NT2/D1 (cell line): ENCODE results near the gene NOC2L.

Experiments used
- DNase-seq: peaks from one replicate; pipeline ENCODE4 v3.0.0-alpha.2; 2011; ENCODE audit warnings: low read depth, low spot score
- H3K27me3 ChIP-seq: 2 replicates; pipeline ENCODE4 v1.6.0; 2011; ENCODE audit warnings: mild to moderate bottlenecking; ENCODE audit not compliant: insufficient read length, insufficient read depth
- H3K36me3 ChIP-seq: 2 replicates; pipeline ENCODE4 v1.6.1; 2011; ENCODE audit warnings: mild to moderate bottlenecking, low read length, mixed read lengths; ENCODE audit not compliant: insufficient read depth, insufficient read length
- H3K4me1 ChIP-seq: 2 replicates; pipeline ENCODE4 v1.5.1; 2011; ENCODE audit not compliant: insufficient read depth, insufficient read length
- H3K4me3 ChIP-seq: 2 replicates; pipeline ENCODE4 v1.5.1; 2011; ENCODE audit warnings: low read depth; ENCODE audit not compliant: insufficient read length
- H3K9ac ChIP-seq: 2 replicates; pipeline ENCODE4 v1.6.0; 2011; ENCODE audit warnings: low read depth; ENCODE audit not compliant: insufficient read length
- H3K9me3 ChIP-seq: 2 replicates; pipeline ENCODE4 v1.5.1; 2011; ENCODE audit warnings: mild to moderate bottlenecking, low read length; ENCODE audit not compliant: insufficient read depth
- SUZ12 ChIP-seq: IDR thresholded peaks from 2 replicates; pipeline ENCODE4 v1.6.1; 2011; ENCODE audit not compliant: insufficient read length, insufficient read depth; ENCODE audit errors: extremely low read depth
- YY1 ChIP-seq: IDR thresholded peaks from 2 replicates; pipeline ENCODE4 v1.6.1; 2011; ENCODE audit not compliant: insufficient read length, insufficient read depth
- ZNF274 ChIP-seq: IDR thresholded peaks from 2 replicates; pipeline ENCODE4 v1.6.1; 2011; ENCODE audit warnings: mild to moderate bottlenecking, low read depth, low read length

Gene NOC2L

DNA sequence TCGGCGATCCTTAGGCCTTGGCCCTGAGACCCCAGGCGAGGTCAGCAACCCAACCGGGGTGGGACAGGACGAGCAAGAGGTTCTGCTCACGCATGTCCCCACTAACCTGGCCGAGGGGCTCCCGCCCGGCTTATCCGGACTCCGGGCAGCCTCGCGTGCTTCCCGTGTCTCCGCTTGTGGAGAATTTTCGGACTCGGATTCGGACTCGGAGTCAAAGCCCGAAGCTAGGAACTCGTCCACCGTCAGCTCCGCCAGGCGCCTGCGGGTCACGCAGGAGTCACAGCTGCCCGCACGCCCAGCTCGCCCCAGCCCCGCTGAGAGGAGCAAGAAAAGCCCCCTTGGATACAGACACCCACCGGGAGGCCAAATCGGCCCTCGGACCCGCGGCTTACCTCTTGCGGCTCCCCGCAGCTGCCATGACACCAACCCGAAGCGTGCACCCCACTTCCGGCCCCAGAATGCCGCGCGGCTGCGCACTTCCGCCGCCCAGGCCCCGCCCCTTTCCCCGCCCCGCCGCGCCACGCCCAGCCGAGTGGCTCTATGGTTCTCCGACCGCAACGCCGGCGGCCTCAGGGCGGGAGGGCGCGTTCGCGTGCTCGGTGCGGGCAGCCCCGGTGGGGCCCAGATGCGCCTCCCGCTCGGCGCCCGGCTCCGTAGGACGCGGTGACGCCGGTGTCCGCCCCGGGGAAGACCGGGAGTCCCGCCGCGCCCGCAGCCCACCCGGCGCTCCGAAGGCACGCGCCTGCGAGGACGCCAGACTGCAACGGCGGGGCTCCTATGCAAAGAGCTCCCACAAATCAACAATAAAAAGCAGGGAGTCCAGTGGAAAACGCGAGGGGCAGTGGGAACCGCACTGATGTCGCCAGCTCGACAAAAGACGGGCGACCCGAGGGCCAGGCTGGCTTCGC, at the start of gene NOC2L:
NOC2L (minus strand) TSS at position 434 of the 908 bp plus-strand sequence; CDS start at position 418, 16 bp downstream.
- DNase-seq, result no peak
- Histone ChIP-seq H3K9me3 (no peaks in the 10 kb centered on the region), H3K4me3 (peak within 1 kb of the TSS; percentile 79), H3K27me3 (peaks cover 17% of the 10 kb centered on the region), H3K36me3 (peaks cover 61% of the 10 kb centered on the region), H3K4me1 (peaks cover 7% of the 10 kb centered on the region), H3K9ac (peak within 1 kb of the TSS; percentile 97)
- TF ChIP-seq SUZ12 (no peak), YY1 (peak; percentile 51)

DNA sequence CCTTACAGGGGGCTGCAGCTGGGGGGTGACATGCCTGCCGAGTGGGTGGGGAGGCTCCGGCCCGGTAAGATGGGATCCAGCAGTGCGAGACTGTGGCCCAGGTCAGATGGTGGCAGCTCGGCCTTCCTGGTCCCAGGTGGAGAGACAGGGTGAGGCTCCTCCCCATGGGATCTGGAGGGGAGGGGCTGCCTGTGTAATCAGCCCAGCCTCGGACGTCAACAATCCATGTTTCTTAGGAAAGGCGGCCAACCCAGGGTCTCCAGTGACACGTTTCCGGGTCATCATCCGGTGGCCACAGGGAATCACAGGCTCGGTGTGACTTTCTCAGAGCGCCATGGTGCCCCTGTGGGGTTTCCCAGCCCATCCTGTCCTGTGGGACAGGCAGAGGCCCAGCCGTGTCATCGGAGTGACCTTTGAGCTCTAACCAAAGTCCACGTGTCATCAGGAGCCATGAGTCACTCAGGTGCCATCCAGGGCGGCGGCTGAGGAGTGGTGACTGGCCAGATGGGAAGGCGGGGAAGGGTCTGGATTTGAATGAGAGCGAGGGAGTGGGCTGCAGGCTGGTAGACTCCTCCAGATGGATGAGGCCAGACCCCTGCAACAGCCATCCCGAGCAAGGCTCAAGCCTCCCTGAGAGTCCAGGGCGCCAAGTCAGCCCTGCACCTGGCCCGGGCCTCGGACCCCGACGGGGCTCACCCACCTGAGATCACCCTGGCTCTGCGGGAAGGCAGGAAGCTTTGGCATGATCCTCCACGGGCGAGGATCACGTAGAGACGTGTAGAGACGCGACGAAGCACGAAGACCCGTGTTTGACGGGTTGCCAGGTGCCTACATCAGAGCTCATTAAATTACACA, 47.5 kb upstream of the NOC2L start:
- Histone ChIP-seq H3K36me3 (peaks cover 13% of the 10 kb centered on the region), H3K4me3 (no peak overlapping the region), H3K4me1 (peaks cover 36% of the 10 kb centered on the region), H3K9ac (peak overlapping the region; percentile 56), H3K9me3 (no peaks in the 10 kb centered on the region; the same call in 1 of the 2 replicates), H3K27me3 (no peaks in the 10 kb centered on the region)
- no peak for DNase-seq
- no peak for TF ChIP-seq SUZ12
- TF ChIP-seq YY1, result no peak
- TF ChIP-seq ZNF274, result no peak

DNA sequence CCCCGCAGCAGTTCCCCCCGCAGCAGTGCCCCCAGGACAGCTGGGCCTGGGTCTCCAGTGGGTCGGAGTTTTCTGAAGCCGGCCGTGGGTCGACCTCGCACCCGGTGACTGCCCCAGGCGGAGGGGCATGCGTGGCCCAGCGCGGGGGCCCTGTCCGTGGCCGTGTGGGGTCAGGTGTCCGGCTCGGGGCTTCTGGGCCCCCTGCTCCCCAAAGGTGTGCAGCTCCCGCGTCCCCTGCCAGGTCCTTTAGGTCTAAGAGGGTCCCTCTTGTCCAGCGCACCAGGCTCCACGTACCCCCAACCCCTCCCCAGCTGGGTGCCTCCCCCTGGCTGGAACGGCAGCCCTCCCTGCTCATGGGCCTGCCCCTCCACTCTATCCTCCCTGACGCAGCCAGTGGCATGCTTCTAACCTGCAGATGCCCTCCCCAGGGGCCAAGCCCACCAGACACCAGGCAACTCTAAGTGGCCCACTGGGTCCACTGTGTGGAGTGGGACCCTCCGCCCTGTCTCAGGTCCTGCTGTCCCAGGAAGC, 46.8 kb upstream of the NOC2L start:
- Histone ChIP-seq H3K27me3 (no peaks in the 10 kb centered on the region), H3K36me3 (peaks cover 11% of the 10 kb centered on the region), H3K9me3 (no peaks in the 10 kb centered on the region), H3K4me3 (no peak overlapping the region), H3K4me1 (peaks cover 36% of the 10 kb centered on the region), H3K9ac (peak overlapping the region; percentile 32)
- TF ChIP-seq YY1 (no peak), ZNF274 (no peak), SUZ12 (no peak)
- no peak for DNase-seq

DNA sequence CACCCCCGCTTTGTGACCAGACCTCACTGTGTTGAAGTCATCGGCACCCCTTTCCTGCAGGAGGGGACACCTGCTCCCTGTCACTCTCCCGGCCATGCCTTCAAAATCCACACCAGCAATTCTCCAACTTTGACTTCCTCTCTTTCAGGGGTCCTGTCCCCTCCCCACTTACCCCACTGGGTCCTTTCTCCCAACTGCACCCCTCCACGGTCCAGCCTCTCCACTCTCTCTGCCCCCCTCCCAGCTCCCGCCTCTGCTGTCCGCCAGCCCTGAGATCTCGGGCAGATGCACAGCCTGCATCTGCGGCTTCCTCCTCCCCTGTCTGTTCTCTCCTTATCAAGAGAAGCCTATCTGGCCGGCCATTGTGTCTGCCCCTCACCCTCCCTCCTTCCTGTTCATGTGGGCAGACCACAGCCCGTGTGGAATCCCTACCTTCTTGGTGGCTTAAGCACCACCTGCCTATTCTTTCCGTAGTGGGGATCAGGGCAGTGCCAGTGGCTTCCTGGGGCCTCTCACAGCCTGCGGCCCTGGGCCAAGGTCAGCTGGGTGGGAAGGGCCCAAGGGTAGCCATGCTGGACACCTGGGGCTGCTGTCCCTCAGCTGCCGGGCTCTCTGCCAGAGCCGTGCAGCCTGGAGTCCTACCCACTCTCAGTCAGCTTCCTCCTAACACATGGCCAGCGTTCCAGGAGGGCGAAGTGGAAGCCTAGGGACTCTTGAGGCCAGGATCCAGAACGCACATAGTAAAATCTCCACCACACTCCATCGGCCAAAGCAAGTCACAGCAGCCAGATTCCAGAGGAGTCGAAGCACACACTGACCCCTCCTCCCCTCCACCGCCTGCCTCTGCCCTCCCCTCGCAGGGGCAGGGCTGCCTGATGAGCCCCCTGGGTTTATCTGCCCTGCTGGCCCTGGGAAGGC, 46.0 kb upstream of the NOC2L start:
- Histone ChIP-seq H3K9ac (peak overlapping the region; percentile 51), H3K36me3 (peaks cover 11% of the 10 kb centered on the region), H3K4me3 (no peak overlapping the region), H3K27me3 (no peaks in the 10 kb centered on the region), H3K9me3 (no peaks in the 10 kb centered on the region), H3K4me1 (peaks cover 36% of the 10 kb centered on the region)
- no peak for DNase-seq
- TF ChIP-seq SUZ12 (no peak), YY1 (no peak), ZNF274 (no peak)

DNA sequence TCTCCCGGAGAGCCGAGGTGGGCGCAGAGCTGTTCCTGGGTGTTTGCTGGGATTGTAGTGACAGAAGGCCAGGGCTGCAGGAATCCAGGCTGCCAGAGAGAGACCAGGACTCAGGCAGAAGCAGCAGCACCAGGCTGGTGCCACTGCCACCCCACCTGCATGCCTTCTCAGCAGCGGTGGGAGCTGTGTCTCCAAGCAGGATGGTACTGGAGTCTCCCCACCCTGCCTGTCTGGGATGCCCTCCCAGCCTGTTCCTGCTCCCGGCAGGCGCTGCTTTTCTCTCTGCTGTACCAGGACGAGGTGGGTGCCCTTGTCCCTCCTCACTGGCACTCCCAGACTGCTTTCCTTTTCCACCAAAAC, 45.3 kb upstream of the NOC2L start:
- Histone ChIP-seq H3K9ac (peak overlapping the region; percentile 32), H3K27me3 (no peaks in the 10 kb centered on the region), H3K4me3 (no peak overlapping the region)

DNA sequence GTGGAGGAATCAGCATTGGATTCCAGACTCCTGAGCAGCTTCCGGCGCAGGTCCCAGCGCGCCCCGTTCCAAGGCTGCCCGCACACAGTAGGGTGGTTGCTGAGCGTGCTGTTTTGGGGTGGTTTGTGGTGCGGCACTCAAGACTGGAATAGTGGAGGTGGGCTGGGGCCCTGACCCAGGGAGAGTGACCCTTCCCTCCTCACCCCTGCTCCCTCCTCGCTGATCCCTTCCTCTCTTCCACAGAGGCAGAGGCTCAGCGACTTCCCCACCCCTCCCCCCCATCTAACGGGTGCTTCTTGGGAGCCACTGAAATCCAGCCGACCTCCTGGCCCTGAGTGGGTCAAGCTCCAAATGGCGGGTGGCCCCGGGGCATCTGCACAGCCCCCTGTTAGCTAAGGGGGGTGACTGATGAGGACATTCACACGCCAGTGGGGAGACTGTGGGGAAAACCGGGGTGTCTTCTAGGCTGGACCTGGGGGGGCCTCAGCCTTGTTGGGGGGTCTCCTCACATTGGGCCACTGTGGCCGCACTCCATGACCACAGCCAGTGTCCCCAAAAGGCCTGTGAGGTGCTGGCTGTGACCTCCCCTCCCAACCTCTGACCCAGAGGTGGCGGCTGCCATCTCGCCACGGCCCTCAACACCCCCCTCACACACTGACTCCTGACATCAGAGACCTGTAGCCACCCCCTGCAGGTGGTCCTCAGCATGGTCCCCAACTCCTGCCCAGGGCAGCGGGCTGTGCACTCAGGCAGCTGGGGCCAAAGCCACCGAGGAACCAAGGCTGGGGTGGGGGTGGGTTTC, 44.8 kb upstream of the NOC2L start:
- H3K4me3 ChIP-seq, result no peak overlapping the region
- H3K27me3 ChIP-seq, result no peaks in the 10 kb centered on the region
- DNase-seq, result no peak
- TF ChIP-seq YY1 (no peak), ZNF274 (no peak)
- peak overlapping the region; percentile 32 for H3K9ac ChIP-seq
- no peaks in the 10 kb centered on the region for H3K9me3 ChIP-seq
- H3K36me3 ChIP-seq, result peaks cover 7% of the 10 kb centered on the region
- H3K4me1 ChIP-seq, result peaks cover 36% of the 10 kb centered on the region

More for the DNA sequence above, 45.3 kb upstream of the NOC2L start:
- Histone ChIP-seq H3K4me1 (peaks cover 36% of the 10 kb centered on the region), H3K9me3 (no peaks in the 10 kb centered on the region), H3K36me3 (peaks cover 11% of the 10 kb centered on the region)
- DNase-seq, result no peak
- TF ChIP-seq ZNF274, result no peak
- TF ChIP-seq YY1, result no peak
- TF ChIP-seq SUZ12, result no peak
